Right lobe of liver (tissue), 4 donors: ENCODE measurements around the gene TPSD1.
"Not testable (repeated sequence)": the region's sequence is repeated elsewhere in the genome, so short reads cannot be mapped to it uniquely, and the experiment has no call there.

Source experiments
- POLR2A ChIP-seq: fragments of 450-650 bp; IDR thresholded peaks from one replicate; pipeline ENCODE4 v1.6.1; 2017; ENCODE audit warnings: antibody characterized with exemption, mild to moderate bottlenecking
- TF ChIP-seq, protein P1 (sequence below), 4 donors: fragments of 200-600 bp in 3 of 4; fragments of 450-650 bp in 1 of 4; IDR thresholded peaks; one replicate each; pipeline versions ENCODE4 v1.5.1 to v1.8.0; 2016 to 2022; ENCODE audit warnings: antibody characterized with exemption in 4 of 4, mild to moderate bottlenecking in 2 of 4
- donor health status: DM: no; HTN: no; CAD: no.
- donor health status: DM: no; HTN: no; CAD: no.
- donor health status: DM: no; HTN: yes; CAD: no.

DNA sequence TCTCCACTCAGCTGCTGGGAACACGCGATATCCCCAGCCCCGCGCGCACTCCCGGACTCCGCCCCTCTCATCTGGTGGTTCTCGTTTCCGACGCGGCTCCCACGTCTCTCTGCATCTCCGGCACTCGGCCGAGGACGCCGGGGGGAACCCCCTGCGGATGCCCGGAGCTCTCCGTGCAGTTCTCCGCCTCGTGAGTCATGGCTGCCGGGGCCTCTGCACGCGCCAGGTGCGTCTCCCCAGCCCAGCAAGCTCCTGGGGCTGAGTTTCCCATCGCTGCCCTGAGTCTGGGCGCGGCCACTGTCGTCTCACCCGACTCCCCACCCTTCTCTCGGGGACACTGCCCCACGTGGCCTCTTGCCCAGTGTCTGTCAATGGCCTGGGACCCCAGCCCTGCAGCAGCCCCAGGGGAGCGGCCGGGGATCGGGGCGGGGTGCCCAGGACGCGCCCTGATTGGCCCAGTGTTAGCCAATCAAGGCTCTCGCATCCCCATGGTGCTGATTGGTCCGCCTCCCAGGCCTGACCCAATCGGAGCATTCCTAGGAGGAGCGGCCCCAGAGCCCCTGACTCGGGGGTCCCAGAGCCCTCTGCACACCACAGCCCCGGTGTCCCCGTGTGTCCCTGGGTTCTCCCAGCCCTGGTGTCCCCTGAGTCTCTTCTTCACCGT is 2.0 kb upstream of the TPSD1 start:
- TF ChIP-seq, protein P1, sequence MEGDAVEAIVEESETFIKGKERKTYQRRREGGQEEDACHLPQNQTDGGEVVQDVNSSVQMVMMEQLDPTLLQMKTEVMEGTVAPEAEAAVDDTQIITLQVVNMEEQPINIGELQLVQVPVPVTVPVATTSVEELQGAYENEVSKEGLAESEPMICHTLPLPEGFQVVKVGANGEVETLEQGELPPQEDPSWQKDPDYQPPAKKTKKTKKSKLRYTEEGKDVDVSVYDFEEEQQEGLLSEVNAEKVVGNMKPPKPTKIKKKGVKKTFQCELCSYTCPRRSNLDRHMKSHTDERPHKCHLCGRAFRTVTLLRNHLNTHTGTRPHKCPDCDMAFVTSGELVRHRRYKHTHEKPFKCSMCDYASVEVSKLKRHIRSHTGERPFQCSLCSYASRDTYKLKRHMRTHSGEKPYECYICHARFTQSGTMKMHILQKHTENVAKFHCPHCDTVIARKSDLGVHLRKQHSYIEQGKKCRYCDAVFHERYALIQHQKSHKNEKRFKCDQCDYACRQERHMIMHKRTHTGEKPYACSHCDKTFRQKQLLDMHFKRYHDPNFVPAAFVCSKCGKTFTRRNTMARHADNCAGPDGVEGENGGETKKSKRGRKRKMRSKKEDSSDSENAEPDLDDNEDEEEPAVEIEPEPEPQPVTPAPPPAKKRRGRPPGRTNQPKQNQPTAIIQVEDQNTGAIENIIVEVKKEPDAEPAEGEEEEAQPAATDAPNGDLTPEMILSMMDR (IDR thresholded peaks at IDR 0.05), result not testable (repeated sequence)
- not testable (repeated sequence) for TF ChIP-seq POLR2A
